Measurements from ENCODE around the gene FAM124B.

GRCh38 chr2:224369028-224369632, 32.8 kb downstream of the FAM124B start:
- TF ChIP-seq EZH2 (IDR thresholded peaks at IDR 0.05) (no peak), FOXP2 (optimal IDR thresholded peaks at IDR 0.05; ENCODE audit: control extremely low read depth, extremely low read length, insufficient read depth) (no peak)
